ENCODE data around the gene OPCML.

OPCML gene

DNA sequence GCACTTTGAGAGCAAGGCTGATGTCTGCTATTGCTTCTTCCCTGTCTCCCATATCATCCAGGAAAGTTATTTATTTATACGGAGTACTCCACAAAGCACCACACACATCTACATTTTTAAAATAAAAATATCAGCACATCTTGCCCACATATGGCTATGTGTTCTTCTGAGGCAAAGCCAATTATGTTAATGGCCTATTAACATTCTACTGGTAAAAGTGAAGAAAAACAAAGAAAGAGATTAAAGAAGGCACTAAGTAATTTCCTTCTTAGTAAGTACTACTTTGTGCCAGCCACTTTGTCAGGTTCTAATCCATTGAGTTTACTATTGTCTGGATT, 548.7 kb downstream of the OPCML start:
- DNase-seq (ENCODE audit: low read depth): no peak

GRCh38 chr11:132982772-132983640, 549.3 kb downstream of the OPCML start:
- no peak for DNase-seq (ENCODE audit: low read depth)

GRCh38 chr11:132981131-132981956, 551.0 kb downstream of the OPCML start:
- no peak for DNase-seq (ENCODE audit: low read depth)

DNA sequence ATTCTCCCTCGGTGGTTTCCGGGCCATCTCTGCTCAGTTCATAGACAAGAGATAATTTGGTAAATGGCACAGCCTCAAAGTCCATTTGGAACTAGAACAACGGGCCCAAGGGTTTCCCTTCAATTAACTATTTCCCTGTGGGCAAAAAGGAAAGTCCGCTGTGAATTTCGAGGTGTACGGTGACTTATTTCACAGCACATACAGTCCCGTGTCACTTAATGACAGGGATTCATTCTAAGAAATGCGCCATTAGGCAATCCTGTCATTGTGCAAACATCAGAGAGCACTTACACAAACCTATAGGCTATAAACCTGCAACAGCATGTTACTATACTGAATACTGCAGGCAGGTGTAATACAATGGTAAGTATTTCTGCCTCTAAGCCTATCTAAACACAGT, 551.6 kb downstream of the OPCML start:
- no peak for DNase-seq (ENCODE audit: low read depth)

- DNase-seq (ENCODE audit: low read depth): no peak
These were observed 554.6 kb downstream of the OPCML start for GRCh38 chr11:132977746-132978145.

- DNase-seq (ENCODE audit: low read depth): no peak
These were observed 555.1 kb downstream of the OPCML start for GRCh38 chr11:132977241-132977640.

GRCh38 chr11:132976115-132976514, 556.2 kb downstream of the OPCML start:
- no peak for DNase-seq (ENCODE audit: low read depth)

GRCh38 chr11:132973686-132974085, 558.6 kb downstream of the OPCML start:
- no peak for DNase-seq (ENCODE audit: low read depth)

- no peak for DNase-seq (ENCODE audit: low read depth)
These were observed 559.7 kb downstream of the OPCML start for GRCh38 chr11:132972565-132972964.

DNA sequence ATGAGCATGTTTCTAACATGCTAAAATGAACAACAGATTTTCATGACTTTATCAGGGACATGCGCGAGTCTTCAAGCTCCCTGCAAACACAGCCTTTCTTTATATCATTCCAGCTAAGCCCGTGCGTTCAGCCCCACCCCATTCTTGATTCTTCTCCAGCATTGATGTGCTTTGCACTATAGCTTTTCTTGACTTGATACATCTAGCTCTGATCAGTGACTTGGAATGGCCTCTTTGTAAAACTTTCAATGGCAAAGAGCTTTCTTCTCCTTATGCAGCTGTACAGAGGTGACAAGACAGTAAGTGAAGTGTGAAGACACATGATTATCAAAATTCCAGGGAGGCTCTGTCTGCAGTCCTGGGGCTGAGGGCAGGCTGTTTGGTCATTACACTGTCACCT, 561.0 kb downstream of the OPCML start:
- no peak for DNase-seq (ENCODE audit: low read depth)

- no peak for DNase-seq (ENCODE audit: low read depth)
These were observed 562.4 kb downstream of the OPCML start for GRCh38 chr11:132969892-132970291.

- DNase-seq (ENCODE audit: low read depth): no peak
These were observed 570.3 kb downstream of the OPCML start for GRCh38 chr11:132962041-132962440.

GRCh38 chr11:132961453-132961852, 570.8 kb downstream of the OPCML start:
- no peak for DNase-seq (ENCODE audit: low read depth)

GRCh38 chr11:132960273-132961078, 571.8 kb downstream of the OPCML start:
- no peak for DNase-seq (ENCODE audit: low read depth)

GRCh38 chr11:132959693-132960092, 572.6 kb downstream of the OPCML start:
- no peak for DNase-seq (ENCODE audit: low read depth)

GRCh38 chr11:132957881-132958280, 574.4 kb downstream of the OPCML start:
- no peak for DNase-seq (ENCODE audit: low read depth)

GRCh38 chr11:132948252-132948651, 584.0 kb downstream of the OPCML start:
- DNase-seq (ENCODE audit: low read depth): no peak

GRCh38 chr11:132944569-132944944, 587.7 kb downstream of the OPCML start:
- no peak for DNase-seq (ENCODE audit: low read depth)

DNA sequence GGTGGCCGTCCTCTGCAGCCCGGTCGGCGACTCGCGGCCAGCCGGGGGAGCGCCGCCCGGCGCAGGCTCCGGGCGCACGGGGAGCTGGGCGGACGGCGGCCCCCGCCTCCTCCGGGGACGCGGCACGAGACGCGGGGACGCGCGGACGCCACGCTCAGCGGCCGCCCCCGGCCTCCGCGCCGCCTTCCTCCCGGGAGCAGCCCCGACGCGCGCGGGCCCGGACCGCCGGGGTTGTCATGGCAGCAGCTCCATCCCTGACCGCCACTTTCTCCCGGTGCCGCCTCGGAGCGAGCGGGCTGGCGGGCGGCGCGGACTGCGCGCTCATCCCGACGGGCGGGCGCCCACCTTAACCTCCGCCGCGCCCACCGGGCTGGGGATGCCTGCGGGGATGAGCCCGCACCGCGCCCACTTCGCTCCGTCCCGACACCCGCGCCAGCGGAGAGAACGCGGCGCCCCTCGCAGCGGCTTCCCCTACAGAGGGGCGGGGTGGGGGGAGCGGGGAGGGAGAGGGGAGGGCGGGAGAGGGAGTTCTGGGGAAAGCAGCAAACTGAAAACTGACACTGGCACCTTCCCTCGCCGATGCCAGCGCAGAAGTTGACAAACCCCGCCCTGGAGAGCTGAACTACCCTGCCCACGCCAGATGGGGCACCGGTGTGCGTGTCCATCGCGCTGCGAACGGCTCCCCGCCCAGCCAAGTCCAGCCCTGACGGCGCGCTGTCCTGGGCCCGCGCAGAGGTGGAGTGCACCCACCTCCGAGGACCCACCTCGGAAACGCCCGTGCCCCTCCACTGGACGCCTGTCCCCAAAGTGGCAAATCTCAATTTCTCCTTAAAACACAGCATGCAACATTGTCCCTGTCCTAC, 588.4 kb downstream of the OPCML start:
- DNase-seq (ENCODE audit: low read depth): no peak

DNA sequence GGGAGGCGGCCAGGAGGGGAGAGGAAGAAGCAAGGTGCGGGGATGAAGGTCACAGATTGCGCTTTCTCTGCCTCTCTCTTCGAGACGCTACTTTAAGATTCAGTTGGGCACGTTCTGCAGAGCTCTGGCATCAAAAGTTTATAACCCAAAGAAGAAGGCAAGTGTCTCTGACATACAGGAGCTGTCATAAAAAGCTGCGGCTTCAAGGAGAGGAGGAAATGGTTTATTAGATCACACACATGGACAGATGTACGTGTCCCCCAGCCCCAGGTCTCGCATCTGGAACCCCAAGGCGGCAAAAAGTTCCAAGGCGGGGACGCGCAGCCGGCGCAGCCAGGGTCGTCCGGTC, 589.0 kb downstream of the OPCML start:
- DNase-seq (ENCODE audit: low read depth): no peak

DNA sequence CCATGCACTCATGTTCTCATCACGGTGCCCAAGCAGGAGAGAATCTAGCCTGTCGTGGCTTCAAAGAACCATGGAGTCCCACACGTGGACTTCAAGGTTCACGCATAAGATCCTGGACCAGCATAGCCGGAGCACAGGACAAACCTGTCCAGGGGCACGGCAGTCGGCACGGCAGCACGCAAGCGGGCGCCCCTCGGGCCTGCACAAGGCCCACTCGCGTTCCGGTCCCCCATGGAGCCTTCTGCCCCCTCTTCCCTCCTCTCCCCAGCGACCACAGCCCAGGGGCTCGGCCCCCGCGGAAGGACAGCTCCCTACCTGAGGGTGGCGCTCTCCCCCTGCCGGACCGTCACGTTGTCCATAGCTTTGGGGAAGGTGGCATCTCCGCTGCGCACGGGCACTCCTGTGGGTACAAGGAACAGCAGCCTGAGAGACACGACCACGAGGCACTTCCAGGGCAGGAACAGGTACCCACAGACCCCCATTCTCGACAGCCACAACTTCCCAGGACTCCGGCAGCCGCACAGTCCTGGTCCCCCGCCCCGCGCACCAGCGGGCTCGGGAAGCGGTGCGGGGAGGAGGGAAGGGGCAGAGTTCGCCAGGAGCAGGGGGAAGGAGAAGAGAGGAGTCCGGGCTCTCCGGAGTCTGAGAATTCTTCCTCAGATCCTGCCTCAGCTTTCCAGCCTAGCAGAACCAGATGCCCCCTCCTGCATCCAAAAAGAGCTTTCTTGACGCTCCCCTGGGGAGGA, 589.5 kb downstream of the OPCML start:
- no peak for DNase-seq (ENCODE audit: low read depth)

Data from T follicular helper cell (primary cell).